ENCODE measurements around the gene HDAC1.

The HDAC1 gene

DNA sequence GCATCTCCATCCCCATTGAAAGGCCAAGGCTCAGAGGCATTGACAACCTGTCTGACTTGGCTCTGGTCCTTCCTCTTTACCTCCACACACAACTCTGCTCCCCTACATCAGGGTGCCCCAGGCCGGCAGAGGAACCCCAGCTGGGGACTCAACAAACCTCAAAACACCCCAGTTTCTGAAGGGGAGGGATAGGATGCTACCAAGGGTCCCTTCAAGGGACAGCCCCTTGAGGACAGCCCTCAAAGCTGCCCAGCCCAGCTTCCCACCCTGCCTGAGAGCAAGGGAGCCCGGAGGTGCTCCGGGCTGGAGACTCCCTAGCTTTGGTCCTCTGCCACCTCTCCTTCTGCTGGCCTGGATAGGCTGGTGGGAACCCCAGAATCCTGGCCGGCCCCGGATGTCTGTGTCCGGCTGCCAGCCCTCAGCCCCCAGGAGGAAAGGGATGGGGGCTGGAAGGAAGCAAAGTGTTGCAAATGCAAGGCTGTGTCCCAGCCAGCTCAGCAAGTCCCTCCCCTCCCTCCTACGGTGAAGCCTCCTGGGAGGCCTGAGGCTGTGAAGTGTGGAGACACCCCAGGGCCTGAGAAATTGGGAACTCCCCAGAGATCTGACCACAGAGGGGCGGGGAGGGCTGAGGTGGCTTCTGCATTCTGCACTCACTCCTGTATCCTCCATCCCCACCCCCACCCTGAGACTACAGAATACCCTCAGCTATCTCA, 45.2 kb downstream of the HDAC1 start:
- peaks cover 36% of the 10 kb centered on the region for H4K20me1 ChIP-seq (ENCODE audit: insufficient read depth, low read length, poor library complexity, severe bottlenecking)
- peaks cover 20% of the 10 kb centered on the region; the same call in 1 of the 2 replicates for H3K36me3 ChIP-seq (ENCODE audit: insufficient read depth, low read length)
- no peak for TF ChIP-seq EZH2phosphoT487 (IDR thresholded peaks at IDR 0.05; ENCODE audit: borderline replicate concordance)
- TF ChIP-seq CTCF (conservative IDR thresholded peaks at IDR 0.05; ENCODE audit: low read length) = no peak
- no peaks in the 10 kb centered on the region for H3K9me2 ChIP-seq (replicated peaks; ENCODE audit: low read depth, low read length)
- H3K4me3 ChIP-seq (ENCODE audit: low read length, poor library complexity, severe bottlenecking) = no peak overlapping the region
- peaks cover 27% of the 10 kb centered on the region for H3K4me1 ChIP-seq (ENCODE audit: insufficient read depth, low read length, poor library complexity, severe bottlenecking)
- H3K9ac ChIP-seq (ENCODE audit: low read depth, low read length, poor library complexity, severe bottlenecking) = no peak overlapping the region
- no peaks in the 10 kb centered on the region for H3K27me3 ChIP-seq (ENCODE audit: insufficient read depth, low read length, poor library complexity, severe bottlenecking)
- H3K79me2 ChIP-seq (ENCODE audit: insufficient read depth, low read length) = peaks cover 33% of the 10 kb centered on the region
- H3F3A ChIP-seq (ENCODE audit: low read depth) = no peaks in the 10 kb centered on the region
- peak overlapping the region; percentile 46 for H3K4me2 ChIP-seq (ENCODE audit: low read depth, low read length, poor library complexity, severe bottlenecking)
- H3K9me3 ChIP-seq (ENCODE audit: insufficient read depth, low read depth, low read length) = no peaks in the 10 kb centered on the region
- H2AFZ ChIP-seq (ENCODE audit: low read length) = no peak overlapping the region

- H3K4me2 ChIP-seq (ENCODE audit: low read depth, low read length, poor library complexity, severe bottlenecking) = no peak overlapping the region
- peaks cover 12% of the 10 kb centered on the region; the same call in 1 of the 2 replicates for H3K36me3 ChIP-seq (ENCODE audit: insufficient read depth, low read length)
- H3K4me1 ChIP-seq (ENCODE audit: insufficient read depth, low read length, poor library complexity, severe bottlenecking) = peaks cover 27% of the 10 kb centered on the region
- H3K9me3 ChIP-seq (ENCODE audit: insufficient read depth, low read depth, low read length) = no peaks in the 10 kb centered on the region
- no peaks in the 10 kb centered on the region for H3K9me2 ChIP-seq (replicated peaks; ENCODE audit: low read depth, low read length)
- H4K20me1 ChIP-seq (ENCODE audit: insufficient read depth, low read length, poor library complexity, severe bottlenecking) = peaks cover 27% of the 10 kb centered on the region
- no peaks in the 10 kb centered on the region for H3F3A ChIP-seq (ENCODE audit: low read depth)
- peaks cover 25% of the 10 kb centered on the region for H3K79me2 ChIP-seq (ENCODE audit: insufficient read depth, low read length)
- no peak overlapping the region for H3K9ac ChIP-seq (ENCODE audit: low read depth, low read length, poor library complexity, severe bottlenecking)
- no peak overlapping the region for H2AFZ ChIP-seq (ENCODE audit: low read length)
- no peak overlapping the region for H3K4me3 ChIP-seq (ENCODE audit: low read length, poor library complexity, severe bottlenecking)
- no peaks in the 10 kb centered on the region for H3K27me3 ChIP-seq (ENCODE audit: insufficient read depth, low read length, poor library complexity, severe bottlenecking)
- TF ChIP-seq EZH2phosphoT487 (IDR thresholded peaks at IDR 0.05; ENCODE audit: borderline replicate concordance) (no peak), CTCF (conservative IDR thresholded peaks at IDR 0.05; ENCODE audit: low read length) (no peak)
Measured at GRCh38 chr1:32337855-32338636, 46.2 kb downstream of the HDAC1 start.

- Histone ChIP-seq H3K4me3 (ENCODE audit: low read length, poor library complexity, severe bottlenecking) (no peak overlapping the region), H2AFZ (ENCODE audit: low read length) (no peak overlapping the region), H3K4me1 (ENCODE audit: insufficient read depth, low read length, poor library complexity, severe bottlenecking) (peaks cover 23% of the 10 kb centered on the region), H3K9me3 (ENCODE audit: insufficient read depth, low read depth, low read length) (no peaks in the 10 kb centered on the region), H3K36me3 (ENCODE audit: insufficient read depth, low read length) (peaks cover 6% of the 10 kb centered on the region; the same call in 1 of the 2 replicates), H3K27me3 (ENCODE audit: insufficient read depth, low read length, poor library complexity, severe bottlenecking) (no peaks in the 10 kb centered on the region), H3K9me2 (replicated peaks; ENCODE audit: low read depth, low read length) (no peaks in the 10 kb centered on the region), H4K20me1 (ENCODE audit: insufficient read depth, low read length, poor library complexity, severe bottlenecking) (peaks cover 21% of the 10 kb centered on the region), H3F3A (ENCODE audit: low read depth) (no peaks in the 10 kb centered on the region), H3K4me2 (ENCODE audit: low read depth, low read length, poor library complexity, severe bottlenecking) (no peak overlapping the region), H3K79me2 (ENCODE audit: insufficient read depth, low read length) (peaks cover 18% of the 10 kb centered on the region), H3K9ac (ENCODE audit: low read depth, low read length, poor library complexity, severe bottlenecking) (no peak overlapping the region)
- TF ChIP-seq EZH2phosphoT487 (IDR thresholded peaks at IDR 0.05; ENCODE audit: borderline replicate concordance) (no peak), CTCF (conservative IDR thresholded peaks at IDR 0.05; ENCODE audit: low read length) (no peak)
Measured at GRCh38 chr1:32338637-32339145, 46.8 kb downstream of the HDAC1 start.
